Measurements from ENCODE around the gene EDIL3. TPM values are rescaled to one million over a fixed set of nuclear protein-coding genes. Genes with fewer than 3 reads are reported as not detected.
"Not testable (repeated sequence)": the region's sequence is repeated elsewhere in the genome, so short reads cannot be mapped to it uniquely, and the experiment has no call there.

EDIL3 gene
- total RNA-seq, 4 donors from 2014 or later: 0.20 to 1.5 (median 0.75) TPM

DNA sequence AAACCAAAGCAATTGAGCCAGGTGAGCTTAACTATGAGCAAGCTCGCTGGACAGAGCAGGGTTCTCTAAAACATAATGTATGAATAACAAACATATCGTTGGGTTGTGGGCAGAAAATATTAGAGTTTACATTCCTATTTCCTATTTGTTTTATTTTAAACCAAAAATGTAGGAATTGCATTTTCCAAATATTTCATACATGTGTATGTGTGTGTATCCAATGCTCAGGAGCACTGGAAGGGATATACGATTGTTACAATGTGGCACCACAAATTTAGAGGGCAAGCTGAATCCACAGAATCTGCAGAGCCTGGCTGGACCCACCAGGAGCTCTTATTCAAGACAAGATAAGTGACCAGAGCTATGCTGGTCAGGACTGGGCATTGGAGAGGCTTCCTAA, 338.7 kb downstream of the EDIL3 start:
- in situ Hi-C loops (cut with MboI; ENCODE audit: low sequenced_read_pairs in 4 of 4): no loop called here
- DNase-seq: no peak

DNA sequence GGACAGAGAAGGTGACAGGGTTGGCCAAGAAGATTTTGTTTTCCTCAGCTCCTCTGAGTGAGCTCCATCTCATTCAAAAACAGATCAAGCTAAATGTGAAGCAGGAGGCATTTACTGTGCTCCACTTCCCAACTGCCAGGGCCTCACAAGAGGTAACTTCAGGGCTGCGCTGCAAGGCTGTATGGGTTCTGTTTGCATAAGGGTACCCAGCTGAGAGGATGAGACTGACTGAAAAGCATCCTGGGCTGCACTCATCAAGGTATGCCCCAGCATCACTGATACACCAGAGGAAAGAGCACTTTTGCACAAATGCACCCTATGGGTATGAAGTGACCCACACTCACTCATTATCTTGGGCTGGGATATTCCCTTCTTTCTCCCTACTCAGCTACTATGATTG, 347.8 kb downstream of the EDIL3 start:
- TF ChIP-seq CTCF (IDR thresholded peaks at IDR 0.05 in 4 of 5, conservative IDR thresholded peaks at IDR 0.05 in 1 of 5): no peak
- no peak for TF ChIP-seq POLR2A (IDR thresholded peaks at IDR 0.05)
- ATAC-seq (no peak), DNase-seq (no peak)
- H3K27me3 ChIP-seq: no peaks in the 10 kb centered on the region
- no peaks in the 10 kb centered on the region for H3K9me3 ChIP-seq
- H3K4me1 ChIP-seq: no peaks in the 10 kb centered on the region
- no peak overlapping the region for H3K27ac ChIP-seq
- no peaks in the 10 kb centered on the region for H3K36me3 ChIP-seq
- in situ Hi-C loops (cut with MboI; ENCODE audit: low sequenced_read_pairs in 4 of 4) (no loop called here), intact Hi-C loops (cut with DNase I; ENCODE audit: low total_unique reads) (no loop called here)
- H3K4me3 ChIP-seq: no peak overlapping the region

More for the DNA sequence above, 338.7 kb downstream of the EDIL3 start:
- H3K4me3 ChIP-seq: no peak overlapping the region
- intact Hi-C loops (cut with DNase I; ENCODE audit: low total_unique reads): no loop called here
- H3K27ac ChIP-seq: no peak overlapping the region
- H3K27me3 ChIP-seq: no peaks in the 10 kb centered on the region
- TF ChIP-seq POLR2A (IDR thresholded peaks at IDR 0.05): no peak
- TF ChIP-seq CTCF (IDR thresholded peaks at IDR 0.05 in 4 of 5, conservative IDR thresholded peaks at IDR 0.05 in 1 of 5): no peak
- no peaks in the 10 kb centered on the region for H3K4me1 ChIP-seq
- no peaks in the 10 kb centered on the region for H3K36me3 ChIP-seq
- ATAC-seq: no peak
- H3K9me3 ChIP-seq: no peaks in the 10 kb centered on the region

DNA sequence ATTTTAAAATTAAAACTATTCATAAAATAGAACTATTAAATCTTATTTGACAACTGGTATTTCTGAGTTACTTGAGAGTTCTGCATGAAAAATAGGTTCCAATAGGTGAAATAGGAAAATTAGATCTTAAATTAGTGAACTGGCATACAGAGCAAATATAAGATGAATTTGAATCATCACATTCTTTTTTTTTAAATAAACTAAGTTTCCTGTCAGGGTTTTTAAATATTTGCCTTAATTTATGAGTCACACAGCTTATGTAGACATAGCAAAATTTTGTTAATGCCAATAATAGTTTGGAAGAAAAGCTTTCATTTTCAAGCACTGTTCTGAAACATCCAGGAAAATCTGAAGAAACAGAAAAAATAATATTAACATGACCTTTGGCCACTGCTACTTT, 352.4 kb downstream of the EDIL3 start:
- Histone ChIP-seq H3K27ac (no peak overlapping the region), H3K27me3 (no peaks in the 10 kb centered on the region), H3K36me3 (no peaks in the 10 kb centered on the region), H3K4me3 (no peak overlapping the region), H3K4me1 (no peaks in the 10 kb centered on the region), H3K9me3 (no peaks in the 10 kb centered on the region)
- ATAC-seq (no peak), DNase-seq (no peak)
- in situ Hi-C loops (cut with MboI; ENCODE audit: low sequenced_read_pairs in 4 of 4) (no loop called here), intact Hi-C loops (cut with DNase I; ENCODE audit: low total_unique reads) (no loop called here)
- TF ChIP-seq CTCF (IDR thresholded peaks at IDR 0.05 in 4 of 5, conservative IDR thresholded peaks at IDR 0.05 in 1 of 5) (no peak), POLR2A (IDR thresholded peaks at IDR 0.05) (no peak)

GRCh38 chr5:84028093-84028492, 356.6 kb downstream of the EDIL3 start:
- ATAC-seq (no peak), DNase-seq (no peak)
- Histone ChIP-seq H3K27ac (no peak overlapping the region), H3K36me3 (no peaks in the 10 kb centered on the region), H3K27me3 (no peaks in the 10 kb centered on the region), H3K4me1 (no peaks in the 10 kb centered on the region), H3K4me3 (no peak overlapping the region), H3K9me3 (no peaks in the 10 kb centered on the region)
- TF ChIP-seq POLR2A (IDR thresholded peaks at IDR 0.05) (no peak), CTCF (IDR thresholded peaks at IDR 0.05 in 4 of 5, conservative IDR thresholded peaks at IDR 0.05 in 1 of 5) (no peak)
- in situ Hi-C loops (cut with MboI; ENCODE audit: low sequenced_read_pairs in 4 of 4) (no loop called here), intact Hi-C loops (cut with DNase I; ENCODE audit: low total_unique reads) (no loop called here)

DNA sequence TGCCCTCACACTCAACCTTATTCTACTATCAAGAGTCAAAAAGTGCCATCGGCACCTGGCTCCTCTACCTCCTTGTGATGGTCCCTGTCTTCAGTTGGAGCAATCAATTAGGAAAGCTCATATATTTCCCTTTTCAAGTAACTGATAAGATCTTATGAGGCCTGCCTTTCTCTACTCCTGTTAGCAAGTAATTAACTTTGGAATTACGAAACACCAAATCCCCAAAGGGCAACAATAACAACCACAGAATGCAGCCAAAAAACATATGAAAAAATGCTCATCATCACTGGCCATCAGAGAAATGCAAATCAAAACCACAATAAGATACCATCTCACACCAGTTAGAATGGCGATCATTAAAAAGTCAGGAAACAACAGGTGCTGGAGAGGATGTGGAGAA, 366.2 kb downstream of the EDIL3 start:
- H3K4me1 ChIP-seq; H3K27ac ChIP-seq; H3K36me3 ChIP-seq; H3K27me3 ChIP-seq; in situ Hi-C loops (cut with MboI; ENCODE audit: low sequenced_read_pairs in 4 of 4); DNase-seq; intact Hi-C loops (cut with DNase I; ENCODE audit: low total_unique reads); H3K9me3 ChIP-seq; H3K4me3 ChIP-seq; ATAC-seq: not testable (repeated sequence)
